ENCODE data around the gene CYP4V2. TPM values are rescaled to one million over a fixed set of nuclear protein-coding genes. Genes with fewer than 3 reads are reported as not detected.

Gene CYP4V2
- polyA plus RNA-seq, 1 experiment = 4.2 TPM

DNA sequence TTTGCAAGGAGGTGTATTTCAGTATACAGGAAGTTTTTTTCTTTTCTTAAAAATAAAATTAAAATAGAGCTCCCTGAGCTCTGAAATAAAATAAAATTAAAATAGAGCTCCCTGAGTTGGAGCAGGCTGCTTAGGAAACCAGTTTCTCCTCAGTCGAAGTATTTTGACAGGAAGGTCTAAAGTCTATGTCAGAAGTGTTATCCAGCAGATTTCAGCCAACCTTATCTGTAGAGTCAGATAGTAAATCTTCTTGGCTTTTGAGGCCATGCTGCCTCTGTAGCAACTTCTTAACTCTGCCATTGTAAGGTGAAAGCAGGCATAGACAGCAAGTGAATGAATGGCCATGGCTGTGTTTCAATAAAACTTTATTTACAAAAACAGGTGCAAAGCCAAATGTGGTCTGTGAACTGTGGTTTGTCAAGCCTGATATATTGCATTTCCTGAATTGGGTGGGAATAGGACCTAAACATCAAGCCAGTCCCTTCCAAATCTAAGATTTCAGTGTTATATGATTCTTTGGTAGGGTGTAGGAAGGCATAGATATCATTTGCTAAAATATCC, 26.4 kb downstream of the CYP4V2 start:
- no peaks in the 10 kb centered on the region for H3K27me3 ChIP-seq (ENCODE audit: control insufficient read depth, insufficient read depth, low read length)
- ChIA-PET CTCF (no interaction called here), POLR2A (no interaction called here)
- TF ChIP-seq, protein P1, sequence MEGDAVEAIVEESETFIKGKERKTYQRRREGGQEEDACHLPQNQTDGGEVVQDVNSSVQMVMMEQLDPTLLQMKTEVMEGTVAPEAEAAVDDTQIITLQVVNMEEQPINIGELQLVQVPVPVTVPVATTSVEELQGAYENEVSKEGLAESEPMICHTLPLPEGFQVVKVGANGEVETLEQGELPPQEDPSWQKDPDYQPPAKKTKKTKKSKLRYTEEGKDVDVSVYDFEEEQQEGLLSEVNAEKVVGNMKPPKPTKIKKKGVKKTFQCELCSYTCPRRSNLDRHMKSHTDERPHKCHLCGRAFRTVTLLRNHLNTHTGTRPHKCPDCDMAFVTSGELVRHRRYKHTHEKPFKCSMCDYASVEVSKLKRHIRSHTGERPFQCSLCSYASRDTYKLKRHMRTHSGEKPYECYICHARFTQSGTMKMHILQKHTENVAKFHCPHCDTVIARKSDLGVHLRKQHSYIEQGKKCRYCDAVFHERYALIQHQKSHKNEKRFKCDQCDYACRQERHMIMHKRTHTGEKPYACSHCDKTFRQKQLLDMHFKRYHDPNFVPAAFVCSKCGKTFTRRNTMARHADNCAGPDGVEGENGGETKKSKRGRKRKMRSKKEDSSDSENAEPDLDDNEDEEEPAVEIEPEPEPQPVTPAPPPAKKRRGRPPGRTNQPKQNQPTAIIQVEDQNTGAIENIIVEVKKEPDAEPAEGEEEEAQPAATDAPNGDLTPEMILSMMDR (IDR thresholded peaks at IDR 0.05; ENCODE audit: insufficient read depth, low read depth, low read length) = no peak
- H3K4me3 ChIP-seq (ENCODE audit: low read depth, low read length) = no peak overlapping the region
- H3K36me3 ChIP-seq (ENCODE audit: control insufficient read depth, insufficient read depth, low read length) = no peaks in the 10 kb centered on the region
- DNase-seq (ENCODE audit: low read depth) = no peak

DNA sequence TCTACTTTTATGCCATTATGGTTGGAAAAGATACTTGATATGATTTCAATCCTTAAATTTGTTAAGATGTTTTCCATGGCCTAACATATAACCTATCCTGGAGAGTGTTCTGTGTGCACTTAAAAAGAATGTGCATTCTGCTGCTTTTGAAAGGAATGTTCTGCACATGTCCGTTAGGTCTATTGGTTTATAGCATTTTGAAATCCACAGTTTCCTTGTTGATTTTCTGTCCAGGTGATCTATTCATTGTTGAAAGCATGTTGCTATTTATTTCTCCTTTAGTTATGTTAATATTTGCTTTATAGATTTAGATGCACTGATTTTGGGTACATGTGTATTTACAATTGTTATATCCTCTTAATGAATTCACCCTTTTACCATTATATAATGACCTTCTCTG, 30.3 kb downstream of the CYP4V2 start:
- CTCF ChIA-PET = no interaction called here
- no peak for DNase-seq (ENCODE audit: low read depth)
- TF ChIP-seq, protein P1 (IDR thresholded peaks at IDR 0.05; ENCODE audit: insufficient read depth, low read depth, low read length) = no peak

DNA sequence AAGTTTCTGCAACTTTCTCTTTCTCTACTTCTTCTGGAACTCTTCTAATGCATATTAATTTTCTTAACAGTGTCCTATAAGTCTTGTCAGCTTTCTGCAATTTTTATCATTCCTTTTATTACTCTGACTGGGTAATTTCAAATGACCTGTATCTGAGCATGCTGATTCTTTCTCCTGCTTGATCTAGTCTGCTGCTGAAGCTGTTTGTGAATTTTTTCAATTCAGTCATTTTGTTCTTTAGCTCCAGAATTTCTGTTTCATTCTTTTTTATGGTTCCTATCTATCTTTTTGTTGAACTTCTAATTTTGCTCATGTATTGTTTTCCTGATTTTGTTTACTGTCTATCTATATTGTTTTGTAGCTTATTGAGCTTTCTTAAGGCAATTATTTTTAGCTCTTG, 34.5 kb downstream of the CYP4V2 start:
- TF ChIP-seq, protein P1 (IDR thresholded peaks at IDR 0.05; ENCODE audit: insufficient read depth, low read depth, low read length) = no peak
- CTCF ChIA-PET = no interaction called here
- POLR2A ChIA-PET = no interaction called here
- H3K36me3 ChIP-seq (ENCODE audit: control insufficient read depth, insufficient read depth, low read length) = no peaks in the 10 kb centered on the region
- H3K27me3 ChIP-seq (ENCODE audit: control insufficient read depth, insufficient read depth, low read length) = no peaks in the 10 kb centered on the region
- no peak overlapping the region for H3K4me3 ChIP-seq (ENCODE audit: low read depth, low read length)
- no peak for DNase-seq (ENCODE audit: low read depth)

More for the DNA sequence above, 30.3 kb downstream of the CYP4V2 start:
- no peak overlapping the region for H3K4me3 ChIP-seq (ENCODE audit: low read depth, low read length)
- POLR2A ChIA-PET = no interaction called here
- H3K36me3 ChIP-seq (ENCODE audit: control insufficient read depth, insufficient read depth, low read length) = no peaks in the 10 kb centered on the region
- no peaks in the 10 kb centered on the region for H3K27me3 ChIP-seq (ENCODE audit: control insufficient read depth, insufficient read depth, low read length)

DNA sequence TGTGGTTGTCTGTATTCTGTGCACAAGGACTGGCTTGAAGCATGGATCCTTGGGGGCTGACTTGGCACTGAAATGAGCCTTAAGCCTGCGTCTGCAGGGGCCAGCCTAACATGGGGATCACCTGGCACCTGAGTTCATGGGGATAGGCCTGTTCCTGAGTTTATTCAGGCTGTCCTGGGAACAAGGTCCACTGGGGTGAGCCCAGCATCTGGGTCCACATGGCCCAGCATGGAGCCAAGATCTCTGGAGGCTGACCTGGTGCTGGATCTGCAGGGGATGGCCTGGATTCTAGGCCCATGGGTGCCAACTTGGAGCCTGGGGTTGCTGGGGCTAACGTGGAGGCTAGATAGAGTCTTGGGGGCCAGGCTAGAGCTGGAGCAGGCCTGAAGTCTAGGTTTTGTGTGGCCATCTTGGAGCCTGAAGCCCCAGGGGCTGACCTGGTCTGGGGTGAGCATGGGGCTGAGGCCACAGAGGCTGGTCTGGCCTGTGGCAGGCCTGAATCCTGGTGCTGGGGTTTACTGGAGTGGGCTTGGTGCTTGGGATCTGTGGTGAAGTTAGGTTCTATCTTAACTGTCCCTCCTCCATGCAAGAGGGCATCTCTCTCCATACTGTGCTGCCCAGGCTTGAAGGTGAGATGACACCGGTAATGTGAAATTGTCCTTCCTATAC, 35.3 kb downstream of the CYP4V2 start:
- ChIA-PET POLR2A (no interaction called here), CTCF (no interaction called here)
- TF ChIP-seq, protein P1 (IDR thresholded peaks at IDR 0.05; ENCODE audit: insufficient read depth, low read depth, low read length) = no peak
- DNase-seq (ENCODE audit: low read depth) = no peak
- no peaks in the 10 kb centered on the region for H3K36me3 ChIP-seq (ENCODE audit: control insufficient read depth, insufficient read depth, low read length)
- no peak overlapping the region for H3K4me3 ChIP-seq (ENCODE audit: low read depth, low read length)
- H3K27me3 ChIP-seq (ENCODE audit: control insufficient read depth, insufficient read depth, low read length) = no peaks in the 10 kb centered on the region

DNA sequence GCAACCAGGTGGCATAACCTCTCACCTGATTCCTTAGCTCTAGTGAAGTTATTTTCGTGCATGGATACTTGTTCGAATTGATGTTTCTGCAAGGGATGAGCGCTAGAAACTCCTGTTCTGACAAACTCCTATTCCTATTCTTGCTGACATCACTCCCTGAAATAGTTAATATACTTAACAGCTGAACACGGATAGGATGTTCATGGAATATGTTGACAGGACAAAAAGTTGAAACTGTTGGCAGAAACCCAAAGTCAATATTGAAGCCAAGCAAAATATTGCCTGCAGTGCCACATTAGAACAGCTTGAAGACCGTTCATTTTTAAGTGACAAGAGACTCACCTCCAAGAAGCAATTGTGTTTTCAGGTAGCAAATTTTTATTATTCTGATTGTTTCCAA, 35.9 kb downstream of the CYP4V2 start, which contains the start of gene KLKB1:
TSS of gene KLKB1 (plus strand) at position 287 of the 400 bp plus-strand sequence. CDS start 689 bp downstream, outside the sequence.
- TF ChIP-seq, protein P1 (IDR thresholded peaks at IDR 0.05; ENCODE audit: insufficient read depth, low read depth, low read length) = no peak
- no peak for DNase-seq (ENCODE audit: low read depth)

More for the DNA sequence above, 35.9 kb downstream of the CYP4V2 start, which contains the start of gene KLKB1:
- CTCF ChIA-PET = no interaction called here
- POLR2A ChIA-PET = no interaction called here
- Histone ChIP-seq H3K4me3 (ENCODE audit: low read depth, low read length) (no peak within 1 kb of the TSS), H3K27me3 (ENCODE audit: control insufficient read depth, insufficient read depth, low read length) (no peaks in the 10 kb centered on the region), H3K36me3 (ENCODE audit: control insufficient read depth, insufficient read depth, low read length) (no peaks in the 10 kb centered on the region)

All from BJ (cell line).